ENCODE results near the gene PLEKHG2. TPM values are rescaled to one million over a fixed set of nuclear protein-coding genes. Genes with fewer than 3 reads are reported as not detected.

Gene PLEKHG2
- total and polyA plus RNA-seq, 10 donors, result 8.9 to 107 (median 35.2) TPM

- Histone ChIP-seq H3K27me3 (replicated peaks in 1 of 7) (no peaks in the 10 kb centered on the region), H3K4me1 (peaks cover 0 to 23% (median 8%) of the 10 kb centered on the region in 6 donors), H3K27ac (no peak overlapping the region), H3K4me3 (no peak overlapping the region), H3K9me3 (no peaks in the 10 kb centered on the region), H3K36me3 (peaks cover 0 to 100% (median 63%) of the 10 kb centered on the region in 6 donors)
- 90 to 97% (median 94%) methylated on average over 14 to 15 of the region's 15 CpGs for WGBS, 5 donors
- DNase-seq, result peak; percentile 70
- intact Hi-C loops (cut with DNase I; ENCODE audit: low total_unique reads), result no loop called here
- TF ChIP-seq POLR2AphosphoS5 (IDR thresholded peaks at IDR 0.05), result peak in 1 of 3 donors; percentile 54
- TF ChIP-seq, protein P1, sequence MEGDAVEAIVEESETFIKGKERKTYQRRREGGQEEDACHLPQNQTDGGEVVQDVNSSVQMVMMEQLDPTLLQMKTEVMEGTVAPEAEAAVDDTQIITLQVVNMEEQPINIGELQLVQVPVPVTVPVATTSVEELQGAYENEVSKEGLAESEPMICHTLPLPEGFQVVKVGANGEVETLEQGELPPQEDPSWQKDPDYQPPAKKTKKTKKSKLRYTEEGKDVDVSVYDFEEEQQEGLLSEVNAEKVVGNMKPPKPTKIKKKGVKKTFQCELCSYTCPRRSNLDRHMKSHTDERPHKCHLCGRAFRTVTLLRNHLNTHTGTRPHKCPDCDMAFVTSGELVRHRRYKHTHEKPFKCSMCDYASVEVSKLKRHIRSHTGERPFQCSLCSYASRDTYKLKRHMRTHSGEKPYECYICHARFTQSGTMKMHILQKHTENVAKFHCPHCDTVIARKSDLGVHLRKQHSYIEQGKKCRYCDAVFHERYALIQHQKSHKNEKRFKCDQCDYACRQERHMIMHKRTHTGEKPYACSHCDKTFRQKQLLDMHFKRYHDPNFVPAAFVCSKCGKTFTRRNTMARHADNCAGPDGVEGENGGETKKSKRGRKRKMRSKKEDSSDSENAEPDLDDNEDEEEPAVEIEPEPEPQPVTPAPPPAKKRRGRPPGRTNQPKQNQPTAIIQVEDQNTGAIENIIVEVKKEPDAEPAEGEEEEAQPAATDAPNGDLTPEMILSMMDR (IDR thresholded peaks at IDR 0.05 in 8 of 11, conservative IDR thresholded peaks at IDR 0.05 in 3 of 11), result no peak
These were observed 8.3 kb downstream of the PLEKHG2 start for GRCh38 chr19:39420769-39421168.

GRCh38 chr19:39422020-39422419 lies 9.6 kb downstream of the PLEKHG2 start:
- TF ChIP-seq, protein P1 (IDR thresholded peaks at IDR 0.05 in 8 of 11, conservative IDR thresholded peaks at IDR 0.05 in 3 of 11), result no peak
- TF ChIP-seq POLR2AphosphoS5 (IDR thresholded peaks at IDR 0.05) (no peak), POLR2A (IDR thresholded peaks at IDR 0.05) (no peak)
- H3K36me3 ChIP-seq, result peaks cover 0 to 87% (median 63%) of the 10 kb centered on the region in 6 donors
- 87 to 93% (median 89%) methylated on average over 5 of the region's 5 CpGs for WGBS, 5 donors

DNA sequence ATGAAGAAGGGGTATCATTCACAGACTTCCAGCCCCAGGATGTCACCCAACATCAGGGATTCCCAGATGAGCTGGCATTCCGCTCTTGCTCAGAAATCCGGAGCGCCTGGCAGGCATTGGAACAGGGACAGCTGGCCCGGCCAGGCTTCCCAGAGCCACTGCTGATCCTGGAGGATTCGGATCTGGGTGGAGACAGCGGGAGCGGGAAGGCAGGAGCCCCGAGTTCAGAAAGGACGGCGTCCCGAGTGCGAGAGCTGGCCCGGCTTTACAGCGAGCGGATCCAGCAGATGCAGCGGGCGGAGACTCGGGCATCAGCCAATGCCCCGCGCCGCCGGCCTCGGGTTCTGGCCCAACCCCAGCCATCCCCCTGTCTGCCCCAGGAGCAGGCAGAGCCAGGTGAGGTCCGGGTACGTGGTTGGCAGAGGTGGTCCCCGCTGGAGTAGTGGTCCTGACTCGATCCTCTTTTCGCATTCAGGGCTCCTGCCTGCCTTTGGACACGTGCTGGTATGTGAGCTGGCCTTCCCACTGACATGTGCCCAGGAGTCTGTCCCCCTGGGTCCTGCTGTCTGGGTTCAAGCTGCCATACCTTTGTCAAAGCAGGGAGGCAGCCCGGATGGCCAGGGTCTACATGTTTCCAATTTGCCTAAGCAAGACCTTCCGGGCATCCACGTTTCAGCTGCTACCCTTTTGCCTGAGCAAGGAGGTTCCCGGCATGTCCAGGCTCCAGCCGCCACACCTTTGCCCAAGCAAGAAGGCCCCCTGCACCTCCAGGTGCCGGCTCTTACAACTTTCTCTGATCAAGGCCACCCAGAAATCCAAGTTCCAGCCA lies 11.0 kb downstream of the PLEKHG2 start:
- WGBS, 5 donors, result 90 to 94% (median 92%) methylated on average over 32 to 35 of the region's 35 CpGs
- H3K27ac ChIP-seq, result no peak overlapping the region

More at GRCh38 chr19:39422020-39422419, 9.6 kb downstream of the PLEKHG2 start:
- no peaks in the 10 kb centered on the region for H3K9me3 ChIP-seq
- peak; percentile 32 for DNase-seq
- H3K4me1 ChIP-seq, result peaks cover 0 to 13% (median 2%) of the 10 kb centered on the region in 6 donors
- intact Hi-C loops (cut with DNase I; ENCODE audit: low total_unique reads), result no loop called here
- H3K4me3 ChIP-seq, result no peak overlapping the region
- H3K27me3 ChIP-seq (replicated peaks in 1 of 7), result no peaks in the 10 kb centered on the region
- H3K27ac ChIP-seq, result no peak overlapping the region

More for the DNA sequence above, 11.0 kb downstream of the PLEKHG2 start:
- Histone ChIP-seq H3K4me1 (peaks cover 0 to 9% (median under 1%) of the 10 kb centered on the region in 6 donors), H3K36me3 (peaks cover 0 to 73% (median 56%) of the 10 kb centered on the region in 6 donors), H3K27me3 (replicated peaks in 1 of 7) (no peaks in the 10 kb centered on the region), H3K4me3 (no peak overlapping the region), H3K9me3 (no peaks in the 10 kb centered on the region)
- intact Hi-C loops (cut with DNase I; ENCODE audit: low total_unique reads), result no loop called here
- TF ChIP-seq POLR2AphosphoS5 (IDR thresholded peaks at IDR 0.05) (peak in 1 of 3 donors; percentile 55), POLR2A (IDR thresholded peaks at IDR 0.05) (no peak)
- TF ChIP-seq, protein P1 (IDR thresholded peaks at IDR 0.05 in 8 of 11, conservative IDR thresholded peaks at IDR 0.05 in 3 of 11), result no peak
- peak; percentile 74 for DNase-seq

Measured in spleen (tissue), 11 donors.